Measurements from ENCODE around the gene DCAF4L1. TPM values are rescaled to one million over a fixed set of nuclear protein-coding genes. Genes with fewer than 3 reads are reported as not detected.

The DCAF4L1 gene
- total and polyA plus RNA-seq, 3 donors from 2014 or later, result 33.6 to 65.3 (median 57.9) TPM

- TF ChIP-seq CTCF (IDR thresholded peaks at IDR 0.05), result no peak
- no peak for TF ChIP-seq POLR2A (IDR thresholded peaks at IDR 0.05)
- H3K4me3 ChIP-seq, result no peak overlapping the region
- H3K27me3 ChIP-seq, result no peaks in the 10 kb centered on the region
- H3K4me1 ChIP-seq, result no peaks in the 10 kb centered on the region
- H3K9me3 ChIP-seq, result no peaks in the 10 kb centered on the region
- no peak for DNase-seq
- no peaks in the 10 kb centered on the region for H3K36me3 ChIP-seq (ENCODE audit: low read depth, missing control alignments)
- H3K27ac ChIP-seq, result no peak overlapping the region
- intact Hi-C loops (cut with DNase I; ENCODE audit: low total_unique reads), result no loop called here
Measured at GRCh38 chr4:41999321-41999720, 17.8 kb downstream of the DCAF4L1 start.

- H3K4me3 ChIP-seq, result no peak overlapping the region
- no peaks in the 10 kb centered on the region for H3K9me3 ChIP-seq
- 95 to 96% methylated on average over 3 of the region's 3 CpGs for WGBS, 2 donors
- no peaks in the 10 kb centered on the region for H3K4me1 ChIP-seq
- intact Hi-C loops (cut with DNase I; ENCODE audit: low total_unique reads), result no loop called here
- DNase-seq, result no peak
- TF ChIP-seq CTCF (IDR thresholded peaks at IDR 0.05) (no peak), POLR2A (IDR thresholded peaks at IDR 0.05) (no peak)
- H3K27me3 ChIP-seq, result no peaks in the 10 kb centered on the region
- H3K27ac ChIP-seq, result no peak overlapping the region
- no peaks in the 10 kb centered on the region for H3K36me3 ChIP-seq (ENCODE audit: low read depth, missing control alignments)
Measured at GRCh38 chr4:42008011-42008786, 26.6 kb downstream of the DCAF4L1 start.

- TF ChIP-seq POLR2A (IDR thresholded peaks at IDR 0.05), result no peak
- TF ChIP-seq CTCF (IDR thresholded peaks at IDR 0.05), result no peak
- H3K27ac ChIP-seq, result no peak overlapping the region
- no peaks in the 10 kb centered on the region for H3K9me3 ChIP-seq
- intact Hi-C loops (cut with DNase I; ENCODE audit: low total_unique reads), result no loop called here
- WGBS, 2 donors, result 92 to 95% methylated on average over 2 of the region's 2 CpGs
- no peaks in the 10 kb centered on the region for H3K36me3 ChIP-seq (ENCODE audit: low read depth, missing control alignments)
- no peaks in the 10 kb centered on the region for H3K27me3 ChIP-seq
- H3K4me1 ChIP-seq, result no peaks in the 10 kb centered on the region
- DNase-seq, result no peak
- no peak overlapping the region for H3K4me3 ChIP-seq
Measured at GRCh38 chr4:42015438-42015837, 33.9 kb downstream of the DCAF4L1 start.

- Histone ChIP-seq H3K4me3 (no peak overlapping the region), H3K9me3 (no peaks in the 10 kb centered on the region), H3K27me3 (no peaks in the 10 kb centered on the region), H3K27ac (no peak overlapping the region), H3K4me1 (no peaks in the 10 kb centered on the region), H3K36me3 (ENCODE audit: low read depth, missing control alignments) (no peaks in the 10 kb centered on the region)
- DNase-seq, result no peak
- intact Hi-C loops (cut with DNase I; ENCODE audit: low total_unique reads), result no loop called here
- 67 to 81% methylated on average over 2 of the region's 2 CpGs for WGBS, 2 donors
- TF ChIP-seq POLR2A (IDR thresholded peaks at IDR 0.05) (no peak), CTCF (IDR thresholded peaks at IDR 0.05) (no peak)
Measured at GRCh38 chr4:42018451-42018850, 36.9 kb downstream of the DCAF4L1 start.

Other genes starting within 250 kb of the DCAF4L1 start
- gene PHOX2B, start 233.0 kb upstream of the DCAF4L1 start, total RNA-seq, result under 1 TPM in 1 of 2 donors, not detected in 1; 0.16 TPM
- gene PHOX2B, start 233.0 kb upstream of the DCAF4L1 start, polyA plus RNA-seq (ENCODE audit: insufficient read depth, low read depth, low replicate concordance), result 0.20 TPM
- gene TMEM33, start 46.3 kb upstream of the DCAF4L1 start, total RNA-seq, result 10 to 100 TPM; 42.1 to 47.0 TPM
- 26.6 TPM for gene TMEM33, start 46.3 kb upstream of the DCAF4L1 start, polyA plus RNA-seq (ENCODE audit: insufficient read depth, low read depth, low replicate concordance)
- gene SLC30A9, start 8.8 kb downstream of the DCAF4L1 start, total RNA-seq, result 10 to 100 TPM; 52.0 to 54.3 TPM
- 29.7 TPM for gene SLC30A9, start 8.8 kb downstream of the DCAF4L1 start, polyA plus RNA-seq (ENCODE audit: insufficient read depth, low read depth, low replicate concordance)
- 10 to 100 TPM; 35.7 to 43.7 TPM for gene BEND4, start 170.9 kb downstream of the DCAF4L1 start, total RNA-seq
- 16.0 TPM for gene BEND4, start 170.9 kb downstream of the DCAF4L1 start, polyA plus RNA-seq (ENCODE audit: insufficient read depth, low read depth, low replicate concordance)